Measurements from ENCODE around the gene NCOR1.

- TF ChIP-seq ELF4 (IDR thresholded peaks at IDR 0.05) (no peak), NFRKB (IDR thresholded peaks at IDR 0.05) (no peak), FOXM1 (IDR thresholded peaks at IDR 0.05; ENCODE audit: borderline replicate concordance) (no peak), BHLHE40 (IDR thresholded peaks at IDR 0.05; ENCODE audit: borderline replicate concordance) (no peak), SP1 (IDR thresholded peaks at IDR 0.05) (no peak), HDGF (IDR thresholded peaks at IDR 0.05; ENCODE audit: borderline replicate concordance) (no peak), FOXK2 (IDR thresholded peaks at IDR 0.05) (no peak), TARDBP (IDR thresholded peaks at IDR 0.05) (no peak)
These were observed 3.7 kb downstream of the NCOR1 start for GRCh38 chr17:16211590-16211989.
